ENCODE results near the gene FAM107B. TPM values are rescaled to one million over a fixed set of nuclear protein-coding genes. Genes with fewer than 3 reads are reported as not detected.

Gene FAM107B
- total and polyA plus RNA-seq, 2 of the 13 experiments (the other 11 are each of a cell fraction or from before 2014, with no cell fraction given), result 15.7 to 24.8 TPM

- Histone ChIP-seq H3K79me2 (ENCODE audit: insufficient read depth, low read length) (no peaks in the 10 kb centered on the region), H3K4me1 (ENCODE audit: insufficient read depth, low read length) (0 out of 2 replicates have a peak, but pooled peaks cover 2% of the 10 kb centered on the region), H3K27ac (ENCODE audit: extremely low read length, insufficient read depth, low read length) (no peak overlapping the region), H3K9me3 (ENCODE audit: low read length) (no peaks in the 10 kb centered on the region), H2AFZ (ENCODE audit: low read length) (no peak overlapping the region), H3K36me3 (replicated peaks in 1 of 2; ENCODE audit: control insufficient read depth in 1 of 2, insufficient read depth in 2 of 2, low read length in 2 of 2) (no peaks in the 10 kb centered on the region), H3K9ac (ENCODE audit: insufficient read depth, low read depth, low read length) (no peak overlapping the region), H4K20me1 (ENCODE audit: insufficient read depth, low read length) (no peaks in the 10 kb centered on the region), H3K27me3 (ENCODE audit: control insufficient read depth in 1 of 2, insufficient read depth in 2 of 2, low read length in 2 of 2) (no peaks in the 10 kb centered on the region; a peak in 1 of 5 replicates), H3K4me3 (replicated peaks in 1 of 3; ENCODE audit: insufficient read depth in 1 of 3, low read depth in 2 of 3, low read length in 3 of 3) (no peak overlapping the region), H3K4me2 (ENCODE audit: low read depth, low read length) (no peak overlapping the region)
- ChIA-PET CTCF (ENCODE audit: low intra/inter-chr PET ratio, low total read pairs) (no interaction called here), POLR2A (no interaction called here)
- BruUV-seq (replicated peaks), result no TSS peak
- ATAC-seq, result no peak
- 81% methylated on average over 5 of the region's 5 CpGs for WGBS (ENCODE audit: low lambda C conversion rate)
- no peak for FAIRE-seq
- no peak for DNase-seq (ENCODE audit: low spot score)
- in situ Hi-C loops (cut with HindIII; ENCODE audit: extremely low pct_ligation_motif_present, low pct_unique_long_range_greater_than_20kb), result loop anchor here (5.0 to 25.0 kb wide), 2 partner anchors 323 to 633 kb away; no protein-coding TSS in a partner anchor
- intact Hi-C loops (cut with micrococcal nuclease; ENCODE audit: unreplicated experiment), result no loop called here
- TF ChIP-seq ZNF317 (CRISPR knock-in tag; IDR thresholded peaks at IDR 0.05), result no peak
These were observed 46.1 kb upstream of the FAM107B start for GRCh38 chr10:14820775-14821154.

GRCh38 chr10:14820010-14820774, 45.5 kb upstream of the FAM107B start:
- ChIA-PET POLR2A (no interaction called here), CTCF (ENCODE audit: low intra/inter-chr PET ratio, low total read pairs) (no interaction called here)
- Histone ChIP-seq H3K27ac (ENCODE audit: extremely low read length, insufficient read depth, low read length) (no peak overlapping the region), H2AFZ (ENCODE audit: low read length) (no peak overlapping the region), H3K79me2 (ENCODE audit: insufficient read depth, low read length) (no peaks in the 10 kb centered on the region), H3K36me3 (replicated peaks in 1 of 2; ENCODE audit: control insufficient read depth in 1 of 2, insufficient read depth in 2 of 2, low read length in 2 of 2) (no peaks in the 10 kb centered on the region), H3K9me3 (ENCODE audit: low read length) (no peaks in the 10 kb centered on the region), H3K4me2 (ENCODE audit: low read depth, low read length) (no peak overlapping the region), H3K4me1 (ENCODE audit: insufficient read depth, low read length) (0 out of 2 replicates have a peak, but pooled peaks cover 7% of the 10 kb centered on the region), H3K9ac (ENCODE audit: insufficient read depth, low read depth, low read length) (no peak overlapping the region), H3K27me3 (ENCODE audit: control insufficient read depth in 1 of 2, insufficient read depth in 2 of 2, low read length in 2 of 2) (no peaks in the 10 kb centered on the region; a peak in 1 of 5 replicates), H4K20me1 (ENCODE audit: insufficient read depth, low read length) (no peaks in the 10 kb centered on the region), H3K4me3 (replicated peaks in 1 of 3; ENCODE audit: insufficient read depth in 1 of 3, low read depth in 2 of 3, low read length in 3 of 3) (no peak overlapping the region)
- FAIRE-seq (no peak), ATAC-seq (no peak), DNase-seq (ENCODE audit: low spot score) (no peak)
- WGBS (ENCODE audit: low lambda C conversion rate), result 81% methylated on average over 10 of the region's 10 CpGs
- no TSS peak for BruUV-seq (replicated peaks)
- in situ Hi-C loops (cut with HindIII; ENCODE audit: extremely low pct_ligation_motif_present, low pct_unique_long_range_greater_than_20kb) (loop anchor here (5.0 to 25.0 kb wide), 2 partner anchors 323 to 633 kb away; no protein-coding TSS in a partner anchor), intact Hi-C loops (cut with micrococcal nuclease; ENCODE audit: unreplicated experiment) (no loop called here)
- TF ChIP-seq ZKSCAN5 (CRISPR knock-in tag; IDR thresholded peaks at IDR 0.05), result no peak
- no peak for TF ChIP-seq GMEB2 (CRISPR knock-in tag; IDR thresholded peaks at IDR 0.05; ENCODE audit: low read depth)
- no peak for TF ChIP-seq FOSL2 (CRISPR knock-in tag; IDR thresholded peaks at IDR 0.05)
- TF ChIP-seq TGIF2 (CRISPR knock-in tag; IDR thresholded peaks at IDR 0.05), result no peak
- TF ChIP-seq MLX (CRISPR knock-in tag; IDR thresholded peaks at IDR 0.05), result no peak
- no peak for TF ChIP-seq ZHX1 (CRISPR knock-in tag; IDR thresholded peaks at IDR 0.05; ENCODE audit: low read depth)
- no peak for TF ChIP-seq ZNF570 (CRISPR knock-in tag; IDR thresholded peaks at IDR 0.05; ENCODE audit: borderline replicate concordance)
- TF ChIP-seq NCOA2 (CRISPR knock-in tag; IDR thresholded peaks at IDR 0.05), result no peak
